HCT116 (cell line): ENCODE results near the gene HK2.

Experiments
- EZH2phosphoT487 ChIP-seq: fragments of 200-600 bp; IDR thresholded peaks from 2 replicates; pipeline ENCODE4 v1.6.1; 2018; ENCODE audit warnings: antibody characterized with exemption, borderline replicate concordance
- RAD21 ChIP-seq: IDR thresholded peaks from 2 replicates; pipeline ENCODE4 v1.6.1; 2012; ENCODE audit warnings: low read depth, mild to moderate bottlenecking
- YY1 ChIP-seq: IDR thresholded peaks from 2 replicates; pipeline ENCODE4 v1.6.1; 2011; ENCODE audit warnings: low read length, low read depth, moderate library complexity, mild to moderate bottlenecking; ENCODE audit not compliant: insufficient replicate concordance; ENCODE audit errors: extremely low read depth
- TF ChIP-seq, protein P1 (sequence below), 3 experiments: fragments of 200-600 bp in 1 of 3; sonication (generic) in 1 of 3; IDR thresholded peaks in 2 of 3; conservative IDR thresholded peaks in 1 of 3; 2 replicates each; pipeline ENCODE4 v1.5.1; 2012 to 2017; ENCODE audit warnings: low read depth in 2 of 3, low read length in 2 of 3, antibody characterized with exemption in 1 of 3, borderline replicate concordance in 1 of 3, control low read depth in 1 of 3, mild to moderate bottlenecking in 1 of 3, mixed read lengths in 1 of 3, mixed run types in 1 of 3, moderate library complexity in 1 of 3; ENCODE audit not compliant: insufficient read depth in 1 of 3
- TF ChIP-seq, protein P2 (sequence below): IDR thresholded peaks from 2 replicates; pipeline ENCODE4 v1.6.1; 2012
- TF ChIP-seq, protein P3 (sequence below): IDR thresholded peaks from 2 replicates; pipeline ENCODE4 v1.6.1; 2012; ENCODE audit warnings: low read depth

DNA sequence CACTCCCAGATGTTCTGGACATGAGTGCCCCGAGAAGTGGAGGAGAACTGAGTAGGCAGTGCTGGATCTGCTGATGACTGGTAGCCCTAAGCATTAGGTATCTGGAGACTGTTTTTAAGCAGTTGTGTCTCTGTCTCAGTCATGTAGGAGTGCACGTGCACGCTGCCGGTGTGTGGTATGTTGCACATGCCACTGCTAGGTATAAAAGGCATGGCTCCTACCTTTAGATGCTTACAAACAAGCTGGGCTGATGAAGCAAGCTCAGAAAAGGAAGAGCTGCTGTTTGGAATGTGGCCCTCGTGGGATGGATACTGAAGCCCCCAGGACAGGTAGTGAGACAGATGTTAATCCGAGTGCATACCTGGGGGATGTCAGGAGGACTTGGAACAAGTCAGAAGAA is 49.1 kb downstream of the HK2 start:
- TF ChIP-seq, protein P1, sequence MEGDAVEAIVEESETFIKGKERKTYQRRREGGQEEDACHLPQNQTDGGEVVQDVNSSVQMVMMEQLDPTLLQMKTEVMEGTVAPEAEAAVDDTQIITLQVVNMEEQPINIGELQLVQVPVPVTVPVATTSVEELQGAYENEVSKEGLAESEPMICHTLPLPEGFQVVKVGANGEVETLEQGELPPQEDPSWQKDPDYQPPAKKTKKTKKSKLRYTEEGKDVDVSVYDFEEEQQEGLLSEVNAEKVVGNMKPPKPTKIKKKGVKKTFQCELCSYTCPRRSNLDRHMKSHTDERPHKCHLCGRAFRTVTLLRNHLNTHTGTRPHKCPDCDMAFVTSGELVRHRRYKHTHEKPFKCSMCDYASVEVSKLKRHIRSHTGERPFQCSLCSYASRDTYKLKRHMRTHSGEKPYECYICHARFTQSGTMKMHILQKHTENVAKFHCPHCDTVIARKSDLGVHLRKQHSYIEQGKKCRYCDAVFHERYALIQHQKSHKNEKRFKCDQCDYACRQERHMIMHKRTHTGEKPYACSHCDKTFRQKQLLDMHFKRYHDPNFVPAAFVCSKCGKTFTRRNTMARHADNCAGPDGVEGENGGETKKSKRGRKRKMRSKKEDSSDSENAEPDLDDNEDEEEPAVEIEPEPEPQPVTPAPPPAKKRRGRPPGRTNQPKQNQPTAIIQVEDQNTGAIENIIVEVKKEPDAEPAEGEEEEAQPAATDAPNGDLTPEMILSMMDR (IDR thresholded peaks at IDR 0.05 in 2 of 3, conservative IDR thresholded peaks at IDR 0.05 in 1 of 3; ENCODE audit: borderline replicate concordance in 1 of 3, insufficient read depth in 1 of 3, low read depth in 2 of 3, low read length in 2 of 3) = no peak
- no peak for TF ChIP-seq YY1
- TF ChIP-seq EZH2phosphoT487 = no peak
- TF ChIP-seq, protein P2, sequence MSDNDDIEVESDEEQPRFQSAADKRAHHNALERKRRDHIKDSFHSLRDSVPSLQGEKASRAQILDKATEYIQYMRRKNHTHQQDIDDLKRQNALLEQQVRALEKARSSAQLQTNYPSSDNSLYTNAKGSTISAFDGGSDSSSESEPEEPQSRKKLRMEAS = no peak
- TF ChIP-seq RAD21 = no peak
- TF ChIP-seq, protein P3, sequence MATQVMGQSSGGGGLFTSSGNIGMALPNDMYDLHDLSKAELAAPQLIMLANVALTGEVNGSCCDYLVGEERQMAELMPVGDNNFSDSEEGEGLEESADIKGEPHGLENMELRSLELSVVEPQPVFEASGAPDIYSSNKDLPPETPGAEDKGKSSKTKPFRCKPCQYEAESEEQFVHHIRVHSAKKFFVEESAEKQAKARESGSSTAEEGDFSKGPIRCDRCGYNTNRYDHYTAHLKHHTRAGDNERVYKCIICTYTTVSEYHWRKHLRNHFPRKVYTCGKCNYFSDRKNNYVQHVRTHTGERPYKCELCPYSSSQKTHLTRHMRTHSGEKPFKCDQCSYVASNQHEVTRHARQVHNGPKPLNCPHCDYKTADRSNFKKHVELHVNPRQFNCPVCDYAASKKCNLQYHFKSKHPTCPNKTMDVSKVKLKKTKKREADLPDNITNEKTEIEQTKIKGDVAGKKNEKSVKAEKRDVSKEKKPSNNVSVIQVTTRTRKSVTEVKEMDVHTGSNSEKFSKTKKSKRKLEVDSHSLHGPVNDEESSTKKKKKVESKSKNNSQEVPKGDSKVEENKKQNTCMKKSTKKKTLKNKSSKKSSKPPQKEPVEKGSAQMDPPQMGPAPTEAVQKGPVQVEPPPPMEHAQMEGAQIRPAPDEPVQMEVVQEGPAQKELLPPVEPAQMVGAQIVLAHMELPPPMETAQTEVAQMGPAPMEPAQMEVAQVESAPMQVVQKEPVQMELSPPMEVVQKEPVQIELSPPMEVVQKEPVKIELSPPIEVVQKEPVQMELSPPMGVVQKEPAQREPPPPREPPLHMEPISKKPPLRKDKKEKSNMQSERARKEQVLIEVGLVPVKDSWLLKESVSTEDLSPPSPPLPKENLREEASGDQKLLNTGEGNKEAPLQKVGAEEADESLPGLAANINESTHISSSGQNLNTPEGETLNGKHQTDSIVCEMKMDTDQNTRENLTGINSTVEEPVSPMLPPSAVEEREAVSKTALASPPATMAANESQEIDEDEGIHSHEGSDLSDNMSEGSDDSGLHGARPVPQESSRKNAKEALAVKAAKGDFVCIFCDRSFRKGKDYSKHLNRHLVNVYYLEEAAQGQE = no peak
